ENCODE measurements around the gene DOK3. TPM values are rescaled to one million over a fixed set of nuclear protein-coding genes. Genes with fewer than 3 reads are reported as not detected.

DOK3 gene
- total RNA-seq, 4 donors from 2014 or later = 0.60 to 17.2 (median 7.8) TPM

- H3K4me1 ChIP-seq = peaks cover 0 to 5% (median 0%) of the 10 kb centered on the region in 4 donors
- no peaks in the 10 kb centered on the region for H3K27me3 ChIP-seq
- peaks cover 0 to 22% (median 7%) of the 10 kb centered on the region in 4 donors for H3K36me3 ChIP-seq
- peak overlapping the region in 1 of 4 donors; percentile 27 for H3K4me3 ChIP-seq
- peak overlapping the region in 3 of 4 donors; percentile 51 to 78 (median 63) for H3K27ac ChIP-seq
- DNase-seq = no peak
- TF ChIP-seq POLR2AphosphoS5 (IDR thresholded peaks at IDR 0.05) = no peak
- no peak for TF ChIP-seq EP300 (IDR thresholded peaks at IDR 0.05; ENCODE audit: low read depth)
- TF ChIP-seq POLR2A (IDR thresholded peaks at IDR 0.05) = no peak
- no peak for TF ChIP-seq CTCF (IDR thresholded peaks at IDR 0.05)
- in situ Hi-C loops (cut with MboI; ENCODE audit: low pct_ligation_motif_present in 1 of 4, low pct_unique_long_range_greater_than_20kb in 1 of 4, low sequenced_read_pairs in 3 of 4) (loop anchor here in 2 of 4 donors (10.0 to 25.0 kb wide), 2 partner anchors 113 to 121 kb away; partner anchors contain the start of gene SLC34A1 (in 1 of the 2)), intact Hi-C loops (cut with DNase I; ENCODE audit: low total_unique reads) (no loop called here)
- no peaks in the 10 kb centered on the region for H3K9me3 ChIP-seq
- WGBS, 2 donors (ENCODE audit: low coverage in 1 of 2) = 74% methylated on average over 26 of the region's 26 CpGs; no CpG with 5 or more reads in 1 of the 2 donors
Observed at GRCh38 chr5:177508221-177508611, 1.4 kb downstream of the DOK3 start.

GRCh38 chr5:177507596-177508220 lies 1.9 kb downstream of the DOK3 start:
- peaks cover 0 to 5% (median 0%) of the 10 kb centered on the region in 4 donors for H3K4me1 ChIP-seq
- intact Hi-C loops (cut with DNase I; ENCODE audit: low total_unique reads) = no loop called here
- peak overlapping the region in 1 of 4 donors; percentile 27 for H3K4me3 ChIP-seq
- 79 to 89% methylated on average over 8 to 17 of the region's 17 CpGs for WGBS, 2 donors (ENCODE audit: low coverage in 1 of 2)
- no peaks in the 10 kb centered on the region for H3K27me3 ChIP-seq
- peaks cover 0 to 17% (median 5%) of the 10 kb centered on the region in 4 donors for H3K36me3 ChIP-seq
- peak overlapping the region in 2 of 4 donors; percentile 63 to 78 for H3K27ac ChIP-seq
- H3K9me3 ChIP-seq = no peaks in the 10 kb centered on the region
- in situ Hi-C loops (cut with MboI; ENCODE audit: low pct_ligation_motif_present in 1 of 4, low pct_unique_long_range_greater_than_20kb in 1 of 4, low sequenced_read_pairs in 3 of 4) = loop anchor here in 2 of 4 donors (10.0 to 25.0 kb wide), 2 partner anchors 113 to 120 kb away; partner anchors contain the start of gene SLC34A1 (in 1 of the 2)
- no peak for DNase-seq
- TF ChIP-seq POLR2A (IDR thresholded peaks at IDR 0.05) = no peak
- no peak for TF ChIP-seq CTCF (IDR thresholded peaks at IDR 0.05)
- TF ChIP-seq EP300 (IDR thresholded peaks at IDR 0.05; ENCODE audit: low read depth) = no peak
- TF ChIP-seq POLR2AphosphoS5 (IDR thresholded peaks at IDR 0.05) = no peak

- WGBS, 2 donors (ENCODE audit: low coverage in 1 of 2) = 69 to 80% methylated on average over 2 to 9 of the region's 9 CpGs
- intact Hi-C loops (cut with DNase I; ENCODE audit: low total_unique reads) = no loop called here
- in situ Hi-C loops (cut with MboI; ENCODE audit: low pct_ligation_motif_present in 1 of 4, low pct_unique_long_range_greater_than_20kb in 1 of 4, low sequenced_read_pairs in 3 of 4) = loop anchor here in 2 of 4 donors (10.0 to 25.0 kb wide), 2 partner anchors 112 to 120 kb away; partner anchors contain the start of gene SLC34A1 (in 1 of the 2)
- Histone ChIP-seq H3K4me3 (no peak overlapping the region), H3K27me3 (no peaks in the 10 kb centered on the region), H3K4me1 (peaks cover 0 to 5% (median 0%) of the 10 kb centered on the region in 4 donors), H3K27ac (no peak overlapping the region), H3K9me3 (no peaks in the 10 kb centered on the region), H3K36me3 (peaks cover 0 to 13% (median 4%) of the 10 kb centered on the region in 4 donors)
- no peak for DNase-seq
- no peak for TF ChIP-seq POLR2AphosphoS5 (IDR thresholded peaks at IDR 0.05)
- TF ChIP-seq POLR2A (IDR thresholded peaks at IDR 0.05) = no peak
- no peak for TF ChIP-seq CTCF (IDR thresholded peaks at IDR 0.05)
- TF ChIP-seq EP300 (IDR thresholded peaks at IDR 0.05; ENCODE audit: low read depth) = no peak
Observed at GRCh38 chr5:177507165-177507564, 2.5 kb downstream of the DOK3 start.

- no peak for DNase-seq
- TF ChIP-seq EP300 (IDR thresholded peaks at IDR 0.05; ENCODE audit: low read depth) (no peak), CTCF (IDR thresholded peaks at IDR 0.05) (no peak), POLR2A (IDR thresholded peaks at IDR 0.05) (no peak), POLR2AphosphoS5 (IDR thresholded peaks at IDR 0.05) (no peak)
- intact Hi-C loops (cut with DNase I; ENCODE audit: low total_unique reads) (no loop called here), in situ Hi-C loops (cut with MboI; ENCODE audit: low pct_ligation_motif_present in 1 of 4, low pct_unique_long_range_greater_than_20kb in 1 of 4, low sequenced_read_pairs in 3 of 4) (loop anchor here in 2 of 4 donors (10.0 to 25.0 kb wide), 2 partner anchors 110 to 118 kb away; partner anchors contain the start of gene SLC34A1 (in 1 of the 2))
- H3K4me3 ChIP-seq = no peak overlapping the region
- no peaks in the 10 kb centered on the region for H3K27me3 ChIP-seq
- H3K27ac ChIP-seq = no peak overlapping the region
- no peaks in the 10 kb centered on the region for H3K36me3 ChIP-seq
- peaks cover 0 to 11% (median 4%) of the 10 kb centered on the region in 4 donors for H3K4me1 ChIP-seq
- 93% methylated on average over 4 of the region's 4 CpGs; no CpG with 5 or more reads in 1 of the 2 donors for WGBS, 2 donors (ENCODE audit: low coverage in 1 of 2)
- H3K9me3 ChIP-seq = no peaks in the 10 kb centered on the region
Observed at GRCh38 chr5:177505075-177505474, 4.6 kb downstream of the DOK3 start.

Measured in transverse colon (tissue), 4 donors.